ENCODE data around the gene TMEM79.

The TMEM79 gene

GRCh38 chr1:156284112-156284511 is at the start of gene TMEM79:
TSS of gene TMEM79 (plus strand) at chr1:156284325. CDS start at chr1:156285227, 902 bp downstream.
- DNase-seq = no peak

GRCh38 chr1:156236164-156236563 is 48.0 kb upstream of the TMEM79 start:
- no peak for DNase-seq

GRCh38 chr1:156238248-156238647 is 45.9 kb upstream of the TMEM79 start:
- no peak for DNase-seq

GRCh38 chr1:156241311-156241811 is 42.8 kb upstream of the TMEM79 start:
- no peak for DNase-seq

- DNase-seq = no peak
Measured at GRCh38 chr1:156241926-156242325, 42.2 kb upstream of the TMEM79 start, which contains the start of gene BGLAP. TSS of gene BGLAP (plus strand) at chr1:156242184. CDS start at chr1:156242232, 48 bp downstream.

GRCh38 chr1:156242738-156243137 is 41.4 kb upstream of the TMEM79 start:
- DNase-seq = no peak

GRCh38 chr1:156244126-156244525 is 40.0 kb upstream of the TMEM79 start:
- no peak for DNase-seq

GRCh38 chr1:156244712-156245111 is 39.4 kb upstream of the TMEM79 start:
- no peak for DNase-seq

GRCh38 chr1:156245451-156246232 is 38.5 kb upstream of the TMEM79 start:
- peak; percentile 26 for DNase-seq

GRCh38 chr1:156246241-156246780 is 37.8 kb upstream of the TMEM79 start:
- no peak for DNase-seq

- DNase-seq = no peak
Measured at GRCh38 chr1:156246781-156247459, 37.2 kb upstream of the TMEM79 start.

- peak; percentile 2 for DNase-seq
Measured at GRCh38 chr1:156247460-156248322, 36.4 kb upstream of the TMEM79 start, which contains the start of gene PAQR6. TSS of gene PAQR6 (minus strand) at chr1:156248056. CDS start at chr1:156246731, 1,325 bp downstream.

- no peak for DNase-seq
Measured at GRCh38 chr1:156248323-156248683, 35.8 kb upstream of the TMEM79 start.

- no peak for DNase-seq
Measured at GRCh38 chr1:156249593-156249992, 34.5 kb upstream of the TMEM79 start.

- DNase-seq = no peak
Measured at GRCh38 chr1:156251527-156251926, 32.6 kb upstream of the TMEM79 start.

GRCh38 chr1:156253634-156254033 is 30.5 kb upstream of the TMEM79 start:
- no peak for DNase-seq

GRCh38 chr1:156257711-156258110 is 26.4 kb upstream of the TMEM79 start:
- no peak for DNase-seq

- no peak for DNase-seq
Measured at GRCh38 chr1:156258859-156259258, 25.3 kb upstream of the TMEM79 start.

- DNase-seq = no peak
Measured at GRCh38 chr1:156259805-156260204, 24.3 kb upstream of the TMEM79 start.

- DNase-seq = no peak
Measured at GRCh38 chr1:156260896-156261295, 23.2 kb upstream of the TMEM79 start.

- DNase-seq = no peak
Measured at GRCh38 chr1:156262461-156263287, 21.5 kb upstream of the TMEM79 start.

- DNase-seq = no peak
Measured at GRCh38 chr1:156263288-156263655, 20.9 kb upstream of the TMEM79 start.
